Ishikawa (cell line): ENCODE measurements around the gene LRBA.

Source experiments
- CEBPB ChIP-seq: IDR thresholded peaks from 2 replicates; pipeline ENCODE4 v1.6.1; 2012
- CREB1 ChIP-seq: IDR thresholded peaks from 2 replicates; pipeline ENCODE4 v1.6.1; 2012; ENCODE audit warnings: low read depth
- EGR1 ChIP-seq: IDR thresholded peaks from 2 replicates; pipeline ENCODE4 v1.6.1; 2012
- EP300 ChIP-seq: IDR thresholded peaks from 2 replicates; pipeline ENCODE4 v1.6.1; 2012; ENCODE audit warnings: borderline replicate concordance
- FOXM1 ChIP-seq: IDR thresholded peaks from 2 replicates; pipeline ENCODE4 v1.6.1; 2012; ENCODE audit warnings: low read depth, borderline replicate concordance
- NFIC ChIP-seq: IDR thresholded peaks from 2 replicates; pipeline ENCODE4 v1.6.1; 2012
- RAD21 ChIP-seq: IDR thresholded peaks from 2 replicates; pipeline ENCODE4 v1.6.1; 2012; ENCODE audit warnings: low read depth
- TAF1 ChIP-seq: IDR thresholded peaks from 2 replicates; pipeline ENCODE4 v1.6.1; 2012; ENCODE audit warnings: low read depth, mild to moderate bottlenecking
- TCF12 ChIP-seq: IDR thresholded peaks from 2 replicates; pipeline ENCODE4 v1.6.1; 2012; ENCODE audit warnings: low read depth
- TEAD4 ChIP-seq: IDR thresholded peaks from 2 replicates; pipeline ENCODE4 v1.6.1; 2012
- YY1 ChIP-seq: IDR thresholded peaks from 2 replicates; pipeline ENCODE4 v1.6.1; 2012; ENCODE audit warnings: low read depth
- ZBTB7A ChIP-seq: IDR thresholded peaks from 2 replicates; pipeline ENCODE4 v1.6.1; 2012; ENCODE audit warnings: low read depth
- TF ChIP-seq, protein P1 (sequence below): IDR thresholded peaks from 2 replicates; pipeline ENCODE4 v1.6.1; 2012
- TF ChIP-seq, protein P2 (sequence below): IDR thresholded peaks from 2 replicates; pipeline ENCODE4 v1.6.1; 2012; ENCODE audit warnings: low read depth, mild to moderate bottlenecking
- TF ChIP-seq, protein P3 (sequence below): IDR thresholded peaks from 2 replicates; pipeline ENCODE4 v1.6.1; 2012

Gene LRBA

DNA sequence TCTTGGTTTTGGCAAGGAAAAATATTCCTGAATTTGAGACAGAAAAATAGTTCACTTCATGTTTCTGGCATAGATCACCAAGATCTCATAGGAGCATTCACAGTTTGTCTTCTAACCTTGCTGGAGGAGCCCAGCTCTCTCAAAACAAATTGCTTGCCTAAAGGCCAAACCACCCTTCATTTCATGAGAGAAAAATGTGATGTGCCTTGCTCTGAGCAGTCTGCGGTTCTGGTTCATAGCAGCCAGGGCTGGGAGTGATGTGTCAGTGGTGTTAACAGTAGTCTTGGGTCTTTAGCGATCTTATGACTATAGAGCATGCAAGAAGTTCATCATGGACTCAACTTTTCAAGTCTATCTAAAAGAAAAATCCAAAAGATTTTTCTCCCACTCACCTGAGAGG, 753.5 kb downstream of the LRBA start:
- TF ChIP-seq, protein P1, sequence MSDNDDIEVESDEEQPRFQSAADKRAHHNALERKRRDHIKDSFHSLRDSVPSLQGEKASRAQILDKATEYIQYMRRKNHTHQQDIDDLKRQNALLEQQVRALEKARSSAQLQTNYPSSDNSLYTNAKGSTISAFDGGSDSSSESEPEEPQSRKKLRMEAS = no peak
- TF ChIP-seq RAD21 (no peak), YY1 (no peak), NFIC (no peak), TAF1 (no peak), CEBPB (no peak)
- TF ChIP-seq, protein P2, sequence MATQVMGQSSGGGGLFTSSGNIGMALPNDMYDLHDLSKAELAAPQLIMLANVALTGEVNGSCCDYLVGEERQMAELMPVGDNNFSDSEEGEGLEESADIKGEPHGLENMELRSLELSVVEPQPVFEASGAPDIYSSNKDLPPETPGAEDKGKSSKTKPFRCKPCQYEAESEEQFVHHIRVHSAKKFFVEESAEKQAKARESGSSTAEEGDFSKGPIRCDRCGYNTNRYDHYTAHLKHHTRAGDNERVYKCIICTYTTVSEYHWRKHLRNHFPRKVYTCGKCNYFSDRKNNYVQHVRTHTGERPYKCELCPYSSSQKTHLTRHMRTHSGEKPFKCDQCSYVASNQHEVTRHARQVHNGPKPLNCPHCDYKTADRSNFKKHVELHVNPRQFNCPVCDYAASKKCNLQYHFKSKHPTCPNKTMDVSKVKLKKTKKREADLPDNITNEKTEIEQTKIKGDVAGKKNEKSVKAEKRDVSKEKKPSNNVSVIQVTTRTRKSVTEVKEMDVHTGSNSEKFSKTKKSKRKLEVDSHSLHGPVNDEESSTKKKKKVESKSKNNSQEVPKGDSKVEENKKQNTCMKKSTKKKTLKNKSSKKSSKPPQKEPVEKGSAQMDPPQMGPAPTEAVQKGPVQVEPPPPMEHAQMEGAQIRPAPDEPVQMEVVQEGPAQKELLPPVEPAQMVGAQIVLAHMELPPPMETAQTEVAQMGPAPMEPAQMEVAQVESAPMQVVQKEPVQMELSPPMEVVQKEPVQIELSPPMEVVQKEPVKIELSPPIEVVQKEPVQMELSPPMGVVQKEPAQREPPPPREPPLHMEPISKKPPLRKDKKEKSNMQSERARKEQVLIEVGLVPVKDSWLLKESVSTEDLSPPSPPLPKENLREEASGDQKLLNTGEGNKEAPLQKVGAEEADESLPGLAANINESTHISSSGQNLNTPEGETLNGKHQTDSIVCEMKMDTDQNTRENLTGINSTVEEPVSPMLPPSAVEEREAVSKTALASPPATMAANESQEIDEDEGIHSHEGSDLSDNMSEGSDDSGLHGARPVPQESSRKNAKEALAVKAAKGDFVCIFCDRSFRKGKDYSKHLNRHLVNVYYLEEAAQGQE = no peak

DNA sequence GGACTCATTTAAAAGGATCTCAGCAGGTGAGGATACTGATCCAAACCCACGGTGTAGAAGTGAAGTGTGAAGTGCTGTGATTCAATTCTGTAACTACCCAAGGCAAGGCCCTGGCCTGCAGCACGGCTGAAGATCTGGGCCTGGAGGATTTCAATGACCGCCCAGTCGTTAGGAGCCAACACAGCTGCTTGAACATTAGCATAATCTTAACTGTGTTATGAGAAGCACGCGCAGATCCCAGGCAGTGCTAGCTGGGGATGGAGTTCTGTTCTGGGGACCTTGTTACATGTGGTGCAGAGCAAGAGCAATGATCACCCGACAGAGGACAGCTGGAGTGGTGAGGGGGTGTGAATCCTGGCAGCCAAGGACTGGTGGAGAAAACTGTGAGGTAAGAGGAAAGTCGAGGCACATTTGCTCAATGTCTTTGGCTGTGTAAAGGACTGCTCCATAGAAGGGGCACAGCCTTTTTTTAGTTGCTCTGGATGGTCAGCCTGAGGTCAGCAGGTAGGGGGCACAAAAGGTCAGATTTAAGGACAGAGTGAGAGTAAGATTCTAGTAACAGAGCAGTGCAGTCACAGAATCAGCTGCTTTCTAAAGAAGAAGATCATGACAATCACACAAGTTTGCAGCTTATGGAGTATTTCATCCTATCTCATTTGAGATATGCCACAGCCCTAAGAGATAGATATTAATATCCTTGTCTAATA, 755.1 kb downstream of the LRBA start:
- TF ChIP-seq, protein P3, sequence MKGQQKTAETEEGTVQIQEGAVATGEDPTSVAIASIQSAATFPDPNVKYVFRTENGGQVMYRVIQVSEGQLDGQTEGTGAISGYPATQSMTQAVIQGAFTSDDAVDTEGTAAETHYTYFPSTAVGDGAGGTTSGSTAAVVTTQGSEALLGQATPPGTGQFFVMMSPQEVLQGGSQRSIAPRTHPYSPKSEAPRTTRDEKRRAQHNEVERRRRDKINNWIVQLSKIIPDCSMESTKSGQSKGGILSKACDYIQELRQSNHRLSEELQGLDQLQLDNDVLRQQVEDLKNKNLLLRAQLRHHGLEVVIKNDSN = no peak
- TF ChIP-seq YY1 (no peak), ZBTB7A (no peak), TCF12 (no peak), NFIC (no peak), EGR1 (no peak), TEAD4 (no peak), CREB1 (no peak), CEBPB (no peak), RAD21 (no peak), TAF1 (no peak), FOXM1 (no peak), EP300 (no peak)
- TF ChIP-seq, protein P1 = no peak
- TF ChIP-seq, protein P2 = no peak

DNA sequence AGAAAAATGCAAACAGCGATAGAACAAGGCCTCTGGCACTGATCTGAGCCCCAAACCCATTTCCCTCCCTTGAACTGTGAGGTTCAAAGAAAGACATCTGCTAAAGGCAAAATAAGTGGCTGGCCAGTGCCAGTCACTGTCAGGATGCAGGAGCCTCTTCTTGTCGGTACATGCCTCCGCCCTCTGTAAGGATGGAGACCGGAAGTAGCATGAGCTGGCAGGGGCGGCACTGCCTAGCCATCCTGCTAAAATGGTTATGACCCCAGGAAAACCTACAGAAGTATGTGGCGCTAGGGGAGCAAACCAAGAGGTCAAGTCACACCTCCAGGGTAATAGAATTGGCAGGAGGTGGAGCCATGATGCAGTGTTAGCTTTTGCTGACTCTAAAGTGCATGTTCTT, 756.5 kb downstream of the LRBA start:
- no peak for TF ChIP-seq YY1
- no peak for TF ChIP-seq TCF12
- TF ChIP-seq, protein P3 = no peak
- no peak for TF ChIP-seq NFIC
- TF ChIP-seq, protein P1 = no peak
- no peak for TF ChIP-seq EGR1
- no peak for TF ChIP-seq FOXM1
- no peak for TF ChIP-seq TAF1
- no peak for TF ChIP-seq EP300
- no peak for TF ChIP-seq RAD21
- TF ChIP-seq TEAD4 = no peak
- TF ChIP-seq ZBTB7A = no peak
- TF ChIP-seq, protein P2 = no peak
- TF ChIP-seq CREB1 = no peak

DNA sequence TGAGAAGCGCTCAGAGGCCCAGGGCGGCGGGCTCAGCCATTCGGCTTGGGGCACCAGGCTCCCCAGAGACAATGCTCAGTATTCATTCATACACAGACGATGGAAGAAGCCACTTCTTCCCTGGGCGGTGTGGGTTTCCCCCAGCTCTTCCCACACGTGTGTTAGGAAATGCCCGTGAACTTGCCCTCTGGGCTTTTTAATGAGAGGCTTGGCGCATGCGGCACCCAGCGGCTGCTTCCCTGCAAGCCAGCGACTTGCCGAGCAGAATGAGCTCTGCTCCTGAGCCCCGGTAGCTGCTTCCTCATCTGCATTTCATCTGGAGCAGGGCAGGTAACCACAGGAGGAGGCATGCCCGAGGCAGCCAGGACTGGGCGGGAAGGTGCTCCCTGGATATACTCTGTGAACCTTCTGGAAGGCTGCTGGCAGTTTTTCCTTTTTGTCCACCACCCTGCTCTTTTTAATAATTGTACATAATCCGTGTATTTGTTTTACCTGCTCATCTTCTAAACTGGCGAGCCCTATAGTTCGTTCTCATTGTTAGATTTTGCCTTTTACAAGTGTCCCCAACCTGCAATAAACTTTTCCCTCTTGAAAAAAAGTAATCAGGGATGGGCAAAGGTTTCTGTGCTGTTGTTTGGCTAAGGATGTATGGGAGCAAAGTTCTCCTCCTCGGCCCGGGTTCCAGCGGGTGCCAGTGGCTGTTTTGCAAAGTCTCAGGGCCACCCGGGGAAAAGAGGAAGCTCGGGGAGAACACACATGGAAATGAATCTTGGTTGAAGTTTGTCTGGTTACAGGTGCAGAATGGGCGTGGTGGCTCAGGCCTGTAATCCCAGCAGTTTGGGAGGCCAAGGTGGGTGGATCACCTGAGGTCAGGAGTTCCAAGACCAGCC, 758.0 kb downstream of the LRBA start:
- TF ChIP-seq TAF1 (no peak), EGR1 (no peak), YY1 (no peak), CEBPB (no peak), CREB1 (no peak), EP300 (no peak), TCF12 (no peak), NFIC (no peak), ZBTB7A (no peak), RAD21 (no peak), TEAD4 (no peak), FOXM1 (no peak)
- TF ChIP-seq, protein P1 = no peak
- TF ChIP-seq, protein P2 = no peak
- TF ChIP-seq, protein P3 = no peak
